Measurements from ENCODE around the gene TM2D3.
"Not testable (repeated sequence)": the region's sequence is repeated elsewhere in the genome, so short reads cannot be mapped to it uniquely, and the experiment has no call there.

Gene TM2D3

DNA sequence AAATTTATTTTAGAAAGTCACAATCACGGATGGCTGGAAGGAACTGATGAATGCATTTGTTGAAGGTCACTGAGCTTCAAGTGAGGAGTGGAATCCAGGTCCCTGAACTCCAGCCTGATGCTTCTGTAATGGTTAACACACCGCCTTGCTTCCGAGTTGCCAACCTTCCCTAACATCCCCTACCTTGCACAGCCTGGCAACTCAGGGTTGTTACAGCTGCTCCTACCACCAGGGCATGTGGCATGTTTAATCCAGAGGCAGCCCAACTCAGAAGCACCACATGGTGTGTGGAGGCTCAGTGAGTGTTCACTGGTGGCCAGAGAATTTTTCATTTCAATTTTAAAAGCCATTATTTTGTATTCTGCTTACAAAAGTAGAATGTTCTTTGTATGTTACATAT, 4.9 kb downstream of the TM2D3 start:
- no peak overlapping the region for H3K4me3 ChIP-seq (ENCODE audit: low read length)
- TF ChIP-seq ZNF274 (IDR thresholded peaks at IDR 0.05; ENCODE audit: low read depth, low read length): no peak

DNA sequence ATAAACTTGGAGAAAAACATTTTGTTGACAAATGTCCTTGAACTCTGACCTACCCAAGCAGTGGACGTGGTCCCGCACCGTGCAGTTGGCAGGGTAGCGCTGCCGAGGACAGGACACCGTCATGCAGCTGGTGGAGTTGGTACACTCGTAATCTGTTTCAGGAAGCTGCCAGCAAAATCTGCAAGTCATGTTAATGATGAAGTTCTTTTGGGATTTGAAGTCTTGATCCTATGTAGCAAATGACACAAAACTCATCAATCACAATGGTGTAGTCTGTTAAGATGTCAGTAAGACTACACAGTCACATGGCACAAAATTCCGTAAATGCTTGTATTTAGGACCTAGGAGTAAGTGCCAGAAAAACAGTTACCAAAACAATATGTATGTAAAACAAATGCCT, 5.5 kb downstream of the TM2D3 start:
- no peak for TF ChIP-seq ZNF274 (IDR thresholded peaks at IDR 0.05; ENCODE audit: low read depth, low read length)
- no peak overlapping the region for H3K4me3 ChIP-seq (ENCODE audit: low read length)

DNA sequence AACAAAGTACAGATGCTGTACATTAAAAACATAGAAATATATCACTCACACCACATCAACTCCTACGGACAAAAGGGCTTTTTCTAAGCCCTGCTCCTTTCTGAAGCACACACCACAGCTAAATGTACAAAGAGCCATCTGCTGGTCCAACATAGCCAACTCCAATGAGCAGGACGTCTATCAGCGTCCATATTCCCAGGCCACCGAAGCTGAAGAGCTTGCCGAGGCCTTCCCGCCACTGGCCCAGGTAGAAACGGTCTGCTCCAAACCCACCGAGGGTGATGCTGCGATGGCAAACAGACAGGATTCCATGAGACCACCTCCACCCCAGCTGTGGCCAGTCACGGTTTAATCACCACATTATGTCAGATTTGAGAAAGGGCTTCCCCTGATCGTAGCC, 9.8 kb downstream of the TM2D3 start:
- TF ChIP-seq ZNF274 (IDR thresholded peaks at IDR 0.05; ENCODE audit: low read depth, low read length): no peak
- H3K4me3 ChIP-seq (ENCODE audit: low read length): no peak overlapping the region

DNA sequence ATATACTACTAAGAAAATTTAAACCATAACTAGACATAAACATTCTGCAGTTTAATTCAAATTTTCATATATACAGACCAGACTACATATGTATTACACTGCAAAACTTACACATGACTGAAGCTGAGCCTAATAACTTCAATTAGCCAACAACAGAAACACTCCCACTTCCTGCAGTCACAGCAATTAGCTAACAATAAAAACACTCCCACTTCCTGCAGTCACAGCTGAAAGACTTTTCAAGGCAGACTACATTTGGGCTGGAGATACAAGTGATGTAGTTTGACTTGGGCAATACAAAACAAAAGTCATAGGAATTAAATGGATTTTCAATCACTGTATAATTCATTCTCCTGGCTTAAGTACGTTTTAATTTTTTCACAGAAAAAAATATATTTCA, 10.3 kb downstream of the TM2D3 start:
- no peak overlapping the region for H3K4me3 ChIP-seq (ENCODE audit: low read length)
- TF ChIP-seq ZNF274 (IDR thresholded peaks at IDR 0.05; ENCODE audit: low read depth, low read length): no peak

DNA sequence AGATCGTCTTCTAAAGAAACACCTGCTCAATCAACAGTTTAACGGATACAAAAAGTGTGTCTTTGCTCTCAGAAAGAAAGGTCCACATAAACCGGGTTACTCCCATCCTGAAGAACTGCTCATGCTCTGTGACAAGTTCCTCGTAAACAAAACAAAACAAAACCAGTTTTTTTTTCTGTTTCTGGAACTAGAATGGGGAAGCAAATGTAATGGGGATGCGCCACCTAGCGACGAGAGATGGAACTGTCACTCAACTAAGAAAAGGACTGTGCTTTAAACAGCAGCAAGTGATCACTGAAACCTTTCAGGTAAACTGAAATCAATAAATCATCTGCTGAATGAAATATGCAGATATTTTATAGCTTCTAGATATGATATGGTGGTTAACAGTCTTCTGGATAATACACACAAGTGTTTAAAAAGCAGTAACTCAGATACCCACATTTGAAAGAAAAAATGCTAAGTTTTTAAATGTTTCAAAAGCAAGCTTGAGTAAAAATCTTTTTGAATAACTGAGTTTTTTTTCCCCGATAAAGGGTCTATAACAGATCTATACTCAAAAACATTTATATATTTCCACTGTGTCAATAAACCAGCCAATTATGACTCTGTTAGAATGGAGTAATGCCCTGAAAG, 10.9 kb downstream of the TM2D3 start:
- H3K4me3 ChIP-seq (ENCODE audit: low read length): no peak overlapping the region
- TF ChIP-seq ZNF274 (IDR thresholded peaks at IDR 0.05; ENCODE audit: low read depth, low read length): no peak

DNA sequence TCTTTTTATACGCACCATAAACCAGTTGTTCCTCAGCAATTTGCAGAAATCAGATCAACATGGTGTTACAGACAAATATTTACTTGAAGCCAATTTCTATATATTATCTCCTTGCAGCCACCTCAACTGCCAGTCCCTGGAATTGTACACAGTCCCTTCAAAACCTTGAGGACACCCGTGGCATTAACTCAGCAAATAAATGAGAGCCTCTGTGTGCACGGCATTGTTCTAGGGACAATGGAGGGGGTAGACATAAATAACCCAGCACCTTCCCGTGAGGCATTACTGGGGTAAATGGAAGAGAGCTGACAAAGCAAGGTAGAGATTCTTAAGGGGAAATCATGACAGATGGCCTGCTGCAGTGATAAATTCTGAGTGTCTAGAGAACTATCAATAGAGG, 12.5 kb downstream of the TM2D3 start:
- TF ChIP-seq ZNF274 (IDR thresholded peaks at IDR 0.05; ENCODE audit: low read depth, low read length): no peak
- no peak overlapping the region for H3K4me3 ChIP-seq (ENCODE audit: low read length)

DNA sequence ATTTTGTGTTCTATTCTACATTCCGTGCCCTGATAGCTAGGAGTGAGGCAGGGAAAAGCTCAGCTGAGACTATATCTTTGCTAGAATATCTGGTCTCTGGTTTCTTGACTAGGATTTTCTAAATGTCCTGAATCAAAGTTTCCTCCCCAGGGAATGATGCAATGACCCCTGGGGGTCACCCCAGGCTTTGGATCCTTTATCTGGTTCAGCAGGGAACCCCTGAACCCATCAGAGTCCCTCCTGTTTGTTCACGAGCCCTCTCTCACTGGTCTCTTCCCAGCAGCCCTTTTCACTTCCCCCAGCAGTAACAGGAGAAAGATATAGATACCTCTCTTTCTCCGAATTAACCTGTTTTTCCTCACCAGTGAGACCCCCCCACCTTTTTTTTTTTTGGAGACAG, 14.3 kb downstream of the TM2D3 start:
- no peak for TF ChIP-seq ZNF274 (IDR thresholded peaks at IDR 0.05; ENCODE audit: low read depth, low read length)
- no peak overlapping the region for H3K4me3 ChIP-seq (ENCODE audit: low read length)

DNA sequence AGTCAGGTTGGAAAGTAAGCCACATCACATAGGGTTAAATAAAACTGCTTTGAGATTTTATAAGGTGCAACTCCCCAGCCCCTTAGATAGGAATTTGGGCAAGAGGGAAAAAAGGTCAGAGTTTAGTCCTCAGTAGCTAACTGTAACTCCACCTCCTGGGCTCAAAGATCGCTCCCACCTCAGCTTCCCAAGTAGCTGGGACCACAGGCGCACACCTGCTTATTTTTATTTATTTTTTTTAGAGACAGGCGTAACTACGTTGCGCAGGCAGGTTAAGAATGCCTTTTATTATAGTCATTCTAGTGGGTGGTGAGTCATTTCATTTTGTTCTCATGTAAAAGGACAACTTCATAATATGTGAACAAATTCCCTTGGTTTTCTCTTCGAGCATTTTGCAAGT, 14.7 kb downstream of the TM2D3 start:
- H3K4me3 ChIP-seq (ENCODE audit: low read length): no peak overlapping the region
- no peak for TF ChIP-seq ZNF274 (IDR thresholded peaks at IDR 0.05; ENCODE audit: low read depth, low read length)

DNA sequence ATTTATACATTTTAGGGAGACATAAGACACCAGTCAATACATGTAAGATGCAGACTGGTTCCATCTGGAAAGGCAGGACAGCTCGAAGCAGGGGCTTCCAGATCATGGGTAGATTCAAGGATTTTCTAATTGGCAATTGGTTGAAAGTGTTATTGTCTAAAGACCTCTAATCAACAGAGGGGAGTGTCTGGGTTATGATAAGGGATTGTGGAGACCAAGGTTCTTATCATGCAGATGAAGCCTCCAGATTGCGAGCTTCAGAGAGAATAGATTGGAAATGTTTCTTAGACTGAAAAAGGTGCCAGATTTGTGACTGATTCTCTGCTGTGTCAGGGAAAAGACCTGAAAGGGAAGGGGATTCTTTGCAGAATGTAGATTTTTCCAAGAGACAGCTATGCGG, 15.1 kb downstream of the TM2D3 start:
- TF ChIP-seq ZNF274 (IDR thresholded peaks at IDR 0.05; ENCODE audit: low read depth, low read length): no peak
- H3K4me3 ChIP-seq (ENCODE audit: low read length): no peak overlapping the region

DNA sequence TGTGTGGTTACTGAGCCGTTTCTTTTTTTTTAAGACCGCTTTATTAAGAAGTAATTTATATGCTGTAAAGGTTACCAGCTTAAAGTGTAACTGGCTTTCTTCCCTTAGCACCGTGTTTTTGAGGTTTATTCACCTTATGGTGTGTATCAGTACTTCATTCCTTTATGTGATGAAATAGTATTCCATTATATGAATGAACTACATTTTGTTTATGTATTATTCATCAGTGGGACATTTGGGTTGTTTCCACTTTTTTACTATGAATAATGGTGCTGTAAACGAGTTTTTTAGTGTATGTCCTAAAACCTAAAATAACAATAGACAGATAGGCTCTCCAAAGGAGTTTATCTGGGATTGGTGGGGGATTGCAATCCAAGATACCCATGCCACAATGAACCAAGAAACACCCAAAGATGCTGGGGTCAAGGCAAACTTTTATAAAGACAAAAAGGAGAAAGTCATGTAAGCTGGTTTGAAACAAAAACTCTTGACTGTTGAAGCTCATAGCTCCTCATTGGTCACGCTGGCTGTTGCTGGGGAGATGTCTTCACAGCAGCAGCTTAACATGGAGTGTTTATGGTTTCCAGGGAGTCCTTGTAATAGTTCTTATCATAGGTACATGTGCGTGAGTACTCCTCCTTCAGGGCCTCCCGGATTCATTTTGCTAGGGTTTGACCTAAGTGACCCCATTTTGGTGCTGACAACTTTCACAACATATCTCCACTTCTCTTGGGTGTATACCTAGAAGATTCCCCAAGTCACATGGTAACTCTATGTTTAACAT, 16.0 kb downstream of the TM2D3 start:
- TF ChIP-seq ZNF274 (IDR thresholded peaks at IDR 0.05; ENCODE audit: low read depth, low read length): no peak
- no peak overlapping the region for H3K4me3 ChIP-seq (ENCODE audit: low read length)

DNA sequence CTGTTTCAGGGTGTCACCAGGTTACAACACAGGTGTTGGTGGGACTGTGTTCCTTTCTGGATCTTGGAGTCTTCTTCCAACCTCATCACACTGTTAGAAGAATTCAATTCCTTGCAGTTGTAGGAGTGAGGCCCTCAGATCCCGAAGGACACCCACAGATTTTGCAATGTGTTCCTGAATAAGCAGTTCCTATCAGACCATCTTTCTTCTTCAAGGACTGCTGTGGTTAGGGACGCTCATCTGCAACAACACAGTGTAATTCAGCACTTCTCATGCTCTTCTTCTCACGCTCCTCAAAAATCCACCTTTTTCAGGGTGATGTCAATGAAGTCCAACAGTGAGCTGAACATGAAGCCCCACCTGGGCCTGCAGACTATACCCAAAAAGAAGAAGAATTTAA, 18.8 kb downstream of the TM2D3 start:
- H3K4me3 ChIP-seq (ENCODE audit: low read length): no peak overlapping the region
- no peak for TF ChIP-seq ZNF274 (IDR thresholded peaks at IDR 0.05; ENCODE audit: low read depth, low read length)

DNA sequence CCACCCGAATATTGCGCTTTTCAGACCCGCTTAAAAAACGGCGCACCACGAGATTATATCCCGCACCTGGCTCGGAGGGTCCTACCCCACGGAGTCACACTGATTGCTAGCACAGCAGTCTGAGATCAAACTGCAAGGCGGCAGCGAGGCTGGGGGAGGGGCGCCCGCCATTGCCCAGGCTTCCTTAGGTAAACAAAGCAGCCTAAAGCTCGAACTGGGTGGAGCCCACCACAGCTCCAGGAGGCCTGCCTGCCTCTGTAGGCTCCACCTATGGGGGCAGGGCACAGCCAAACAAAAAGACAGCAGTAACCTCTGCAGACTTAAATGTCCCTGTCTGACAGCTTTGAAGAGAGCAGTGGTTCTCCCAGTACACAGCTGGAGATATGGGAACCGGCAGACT, 25.5 kb downstream of the TM2D3 start:
- not testable (repeated sequence) for H3K4me3 ChIP-seq (ENCODE audit: low read length)

DNA sequence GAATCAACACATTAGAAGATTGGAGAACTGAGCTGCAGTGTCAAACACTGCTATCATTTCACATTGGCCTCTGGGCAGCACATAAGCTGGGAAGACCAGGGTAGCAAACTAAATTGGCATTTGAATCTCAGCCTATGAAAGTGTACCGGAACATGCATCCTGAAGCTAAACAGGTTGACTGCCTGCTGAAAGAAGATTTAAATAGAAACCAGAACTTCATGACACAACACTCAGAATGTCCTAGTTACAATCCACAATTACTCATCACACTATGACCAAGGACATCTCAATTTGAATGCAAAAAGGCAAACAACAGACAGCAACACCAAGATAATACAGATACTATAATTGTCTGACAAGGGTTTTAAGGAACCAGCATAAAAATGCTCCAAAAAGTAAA, 26.2 kb downstream of the TM2D3 start:
- no peak for TF ChIP-seq ZNF274 (IDR thresholded peaks at IDR 0.05; ENCODE audit: low read depth, low read length)
- no peak overlapping the region for H3K4me3 ChIP-seq (ENCODE audit: low read length)

DNA sequence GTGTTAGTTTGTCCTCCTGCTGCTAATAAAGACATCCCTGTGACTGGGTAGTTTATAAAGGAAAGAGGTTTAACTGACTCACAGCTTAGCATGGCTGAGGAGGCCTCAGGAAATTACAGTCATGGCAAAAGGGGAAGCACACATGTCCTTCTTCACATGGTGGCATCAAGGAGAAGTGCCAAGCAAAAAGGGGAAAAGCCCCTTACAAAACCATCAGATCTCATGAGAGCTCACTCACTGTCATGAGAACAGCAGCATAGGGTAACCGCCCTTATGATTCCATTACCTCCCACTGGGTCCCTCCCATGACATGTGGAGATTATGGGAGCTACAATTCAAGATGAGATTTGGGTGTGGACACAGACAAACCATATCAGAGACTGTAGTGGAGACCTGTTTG, 27.0 kb downstream of the TM2D3 start:
- H3K4me3 ChIP-seq (ENCODE audit: low read length): no peak overlapping the region
- no peak for TF ChIP-seq ZNF274 (IDR thresholded peaks at IDR 0.05; ENCODE audit: low read depth, low read length)

DNA sequence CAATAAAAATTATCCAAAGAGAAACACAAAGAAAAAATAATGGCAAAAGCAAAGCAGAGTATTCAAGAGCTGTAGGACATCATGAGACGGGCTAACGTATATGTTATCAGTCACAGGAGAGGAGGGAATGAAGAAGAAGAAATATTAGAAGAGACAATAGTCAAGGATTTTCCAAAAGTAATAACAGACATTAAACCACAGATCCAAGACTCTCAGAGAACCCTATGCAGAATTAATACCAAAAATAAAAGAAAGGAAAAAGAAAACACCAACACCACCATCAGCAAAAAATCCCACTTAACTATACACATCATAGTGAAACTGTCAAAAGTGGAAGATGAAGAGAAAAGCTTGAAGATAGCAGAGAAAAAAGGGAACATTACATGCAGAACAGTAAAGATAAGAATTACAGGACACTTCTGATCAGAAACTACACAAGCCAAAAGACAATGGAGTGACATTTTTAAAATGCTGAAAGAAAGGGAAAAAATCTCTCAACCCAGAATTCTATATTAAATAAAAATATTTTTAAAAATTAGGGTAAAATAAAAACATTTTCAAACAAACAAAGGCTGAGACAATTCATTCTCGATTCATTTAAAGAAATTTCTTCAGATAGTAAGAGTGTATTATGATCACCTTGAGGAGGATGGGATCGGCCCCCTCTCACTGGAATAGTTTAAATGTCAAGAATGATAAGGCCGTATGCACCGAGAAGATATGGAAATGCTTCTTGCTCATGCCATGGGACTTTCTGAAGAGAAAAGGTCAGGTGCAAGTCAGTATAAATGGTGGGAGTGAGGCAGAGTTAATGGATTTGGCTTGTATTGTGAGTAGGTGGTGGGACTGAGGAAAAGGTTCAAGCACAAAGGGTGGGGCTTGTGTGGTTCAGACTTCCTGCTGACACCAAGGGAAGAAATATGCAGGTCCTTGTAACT, 28.5 kb downstream of the TM2D3 start:
- H3K4me3 ChIP-seq (ENCODE audit: low read length): no peak overlapping the region
- no peak for TF ChIP-seq ZNF274 (IDR thresholded peaks at IDR 0.05; ENCODE audit: low read depth, low read length)

Measured in GM08714 (cell line).